ENCODE results near the gene CLNK. TPM values are rescaled to one million over a fixed set of nuclear protein-coding genes. Genes with fewer than 3 reads are reported as not detected.

Gene CLNK
- total RNA-seq, 1 experiment from 2014 or later = not detected

- Histone ChIP-seq H3K23ac (ENCODE audit: insufficient read length, low read depth, low read length) (no peak overlapping the region), H3K79me2 (ENCODE audit: insufficient read depth, low read length) (no peaks in the 10 kb centered on the region), H2BK120ac (ENCODE audit: low read depth, low read length, poor library complexity, severe bottlenecking) (no peak overlapping the region), H3T11ph (ENCODE audit: low read length) (no peak overlapping the region), H2BK12ac (ENCODE audit: insufficient read length, low read depth, low read length) (no peak overlapping the region), H2AK5ac (ENCODE audit: insufficient read length, low read length) (no peak overlapping the region), H3K14ac (ENCODE audit: insufficient read depth, low read length) (no peak overlapping the region), H3K23me2 (ENCODE audit: insufficient read length, low read depth, low read length, poor library complexity, severe bottlenecking) (no peaks in the 10 kb centered on the region), H3K18ac (ENCODE audit: insufficient read length, low read depth, low read length) (no peak overlapping the region), H4K91ac (ENCODE audit: insufficient read length, low read depth, low read length) (no peak overlapping the region), H3K9ac (ENCODE audit: extremely low read depth, insufficient read length, low read length) (no peak overlapping the region), H3K9me3 (ENCODE audit: control insufficient read depth, low read depth, low read length) (no peaks in the 10 kb centered on the region), H3K27me3 (ENCODE audit: insufficient read depth, low read length) (no peaks in the 10 kb centered on the region), H4K8ac (replicated peaks; ENCODE audit: insufficient read length, low read depth, low read length) (no peak overlapping the region), H2BK5ac (ENCODE audit: insufficient read length, low read length) (no peak overlapping the region), H3K4me1 (ENCODE audit: insufficient read depth, low read length) (peaks cover 4% of the 10 kb centered on the region; the same call in 1 of the 2 replicates), H3K4me2 (ENCODE audit: insufficient read depth, insufficient read length, low read length) (no peak overlapping the region), H3K4ac (ENCODE audit: low read depth, low read length) (no peak overlapping the region), H4K20me1 (ENCODE audit: control insufficient read depth, insufficient read depth, insufficient read length) (no peaks in the 10 kb centered on the region), H2BK20ac (ENCODE audit: low read depth, low read length, poor library complexity, severe bottlenecking) (no peak overlapping the region), H3K56ac (ENCODE audit: insufficient read length, low read depth, low read length) (no peak overlapping the region), H2BK15ac (ENCODE audit: low read depth, low read length) (no peak overlapping the region), H4K5ac (ENCODE audit: insufficient read length, low read depth, low read length) (no peak overlapping the region), H3K27ac (ENCODE audit: insufficient read length, low read depth, low read length) (no peak overlapping the region), H2AFZ (ENCODE audit: low read length) (no peak overlapping the region), H3K79me1 (ENCODE audit: insufficient read depth, low read depth, low read length, poor library complexity, severe bottlenecking) (no peaks in the 10 kb centered on the region)
- H3K27me3 Mint-ChIP-seq (ENCODE audit: low read depth) = no peaks in the 10 kb centered on the region
- DNase-seq = no peak
- no peak overlapping the region for H3K4me3 Mint-ChIP-seq
- peaks cover 9 to 16% of the 10 kb centered on the region in 2 experiments; a peak in 3 of 4 replicates for H3K4me1 Mint-ChIP-seq
- no CpG with 5 or more reads among the region's 3 CpGs for WGBS (ENCODE audit: extremely low coverage, insufficient read length, low lambda C conversion rate)
- TF ChIP-seq CTCF (conservative IDR thresholded peaks at IDR 0.05) = no peak
- no peaks in the 10 kb centered on the region for H3K36me3 Mint-ChIP-seq (ENCODE audit: insufficient read depth in 1 of 3, low read depth in 3 of 3)
- no peaks in the 10 kb centered on the region for H3K9me3 Mint-ChIP-seq
- H3K27ac Mint-ChIP-seq = no peak overlapping the region; a peak in 1 of 7 replicates
Observed at GRCh38 chr4:10688022-10688421, 3.5 kb upstream of the CLNK start.

Measured in H9 (cell line).